ENCODE results near the gene NUDC. TPM values are rescaled to one million over a fixed set of nuclear protein-coding genes. Genes with fewer than 3 reads are reported as not detected.

NUDC gene
- total and polyA plus RNA-seq, 2 of the 13 experiments (the other 11 are each of a cell fraction or from before 2014, with no cell fraction given): 34.7 to 104 TPM

DNA sequence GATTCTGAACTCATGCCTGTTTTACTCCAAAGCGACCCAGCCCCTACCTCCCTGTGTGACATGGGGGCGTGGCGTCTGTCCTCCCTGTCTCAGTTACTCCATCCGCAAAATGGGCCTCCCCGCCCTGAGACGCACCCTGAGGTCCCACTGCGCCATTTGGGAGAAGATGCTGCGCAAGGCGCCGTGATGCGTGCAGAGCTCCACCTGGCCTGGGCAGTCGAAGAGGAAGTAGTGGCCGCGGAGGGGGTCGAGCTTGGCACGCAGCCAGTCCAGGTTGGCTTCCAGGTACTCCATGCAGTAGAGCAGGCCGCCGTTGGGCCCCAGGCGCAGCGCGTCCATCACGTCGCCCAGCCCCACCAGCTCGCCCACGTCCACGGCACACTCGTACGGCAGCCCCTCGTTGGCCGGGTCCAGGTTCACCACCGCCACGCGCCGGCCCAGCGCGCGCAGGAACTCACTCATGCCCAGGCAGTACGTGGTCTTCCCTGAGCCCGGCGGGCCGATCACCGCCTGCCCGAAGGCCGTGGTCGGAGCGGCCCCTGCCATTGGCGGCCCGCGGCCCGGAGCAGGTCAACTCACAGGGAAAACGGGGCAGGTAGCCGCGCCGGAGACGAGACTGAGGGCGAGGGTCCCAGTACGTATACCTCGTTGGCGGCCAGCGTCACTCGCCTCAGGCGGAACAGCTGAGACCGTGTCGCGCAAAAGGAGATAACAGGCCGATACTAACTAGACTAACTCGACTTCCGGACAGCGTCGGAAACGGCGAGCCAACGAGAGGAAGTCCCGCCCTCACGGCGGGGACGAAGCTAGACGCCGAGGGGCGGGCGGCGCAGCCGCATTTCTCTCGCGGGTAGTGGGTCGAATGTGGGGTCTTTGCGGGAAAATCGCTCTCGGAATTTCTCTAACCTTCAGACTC, 31.7 kb upstream of the NUDC start, which contains the start of gene GPN2 (continued):
- no peak for TF ChIP-seq FOXA1 (IDR thresholded peaks at IDR 0.05)
- TF ChIP-seq FOXA1 (CRISPR knock-in tag; IDR thresholded peaks at IDR 0.05): no peak
- TF ChIP-seq JUN (CRISPR knock-in tag; IDR thresholded peaks at IDR 0.05): peak; percentile 43; the same call in 1 of the 2 replicates
- 0 out of 2 replicates have a peak, but pooled peaks have one; percentile 14 for TF ChIP-seq PPARG (CRISPR knock-in tag; conservative IDR thresholded peaks at IDR 0.05)
- no peak for TF ChIP-seq NFATC3 (CRISPR knock-in tag; IDR thresholded peaks at IDR 0.05)
- no peak for TF ChIP-seq ZNF83 (CRISPR knock-in tag; IDR thresholded peaks at IDR 0.05; ENCODE audit: borderline replicate concordance)
- TF ChIP-seq, protein P1, sequence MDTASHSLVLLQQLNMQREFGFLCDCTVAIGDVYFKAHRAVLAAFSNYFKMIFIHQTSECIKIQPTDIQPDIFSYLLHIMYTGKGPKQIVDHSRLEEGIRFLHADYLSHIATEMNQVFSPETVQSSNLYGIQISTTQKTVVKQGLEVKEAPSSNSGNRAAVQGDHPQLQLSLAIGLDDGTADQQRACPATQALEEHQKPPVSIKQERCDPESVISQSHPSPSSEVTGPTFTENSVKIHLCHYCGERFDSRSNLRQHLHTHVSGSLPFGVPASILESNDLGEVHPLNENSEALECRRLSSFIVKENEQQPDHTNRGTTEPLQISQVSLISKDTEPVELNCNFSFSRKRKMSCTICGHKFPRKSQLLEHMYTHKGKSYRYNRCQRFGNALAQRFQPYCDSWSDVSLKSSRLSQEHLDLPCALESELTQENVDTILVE (CRISPR knock-in tag; IDR thresholded peaks at IDR 0.05): peak; percentile 71; the same call in 1 of the 2 replicates
- peak; percentile 42; the same call in 1 of the 2 replicates for TF ChIP-seq HNRNPUL1 (IDR thresholded peaks at IDR 0.05; ENCODE audit: low read depth, low read length)
- peak; percentile 93 for TF ChIP-seq PHF20 (CRISPR knock-in tag; IDR thresholded peaks at IDR 0.05)
- 0 out of 2 replicates have a peak, but pooled peaks have one; percentile 75 for TF ChIP-seq ZNF430 (CRISPR knock-in tag; IDR thresholded peaks at IDR 0.05)
- TF ChIP-seq, protein P2, sequence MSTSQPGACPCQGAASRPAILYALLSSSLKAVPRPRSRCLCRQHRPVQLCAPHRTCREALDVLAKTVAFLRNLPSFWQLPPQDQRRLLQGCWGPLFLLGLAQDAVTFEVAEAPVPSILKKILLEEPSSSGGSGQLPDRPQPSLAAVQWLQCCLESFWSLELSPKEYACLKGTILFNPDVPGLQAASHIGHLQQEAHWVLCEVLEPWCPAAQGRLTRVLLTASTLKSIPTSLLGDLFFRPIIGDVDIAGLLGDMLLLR (CRISPR knock-in tag; IDR thresholded peaks at IDR 0.05): peak; percentile 89; the same call in 1 of the 2 replicates
- TF ChIP-seq REXO4 (CRISPR knock-in tag; IDR thresholded peaks at IDR 0.05; ENCODE audit: borderline replicate concordance): no peak; the same call in 1 of the 2 replicates
- TF ChIP-seq YY1 (IDR thresholded peaks at IDR 0.05; ENCODE audit: insufficient read depth, insufficient replicate concordance, low read depth, low read length): peak; percentile 20
- TF ChIP-seq MAZ (IDR thresholded peaks at IDR 0.05; ENCODE audit: borderline replicate concordance, low read depth, low read length): no peak
- peak; percentile 89 for TF ChIP-seq MAZ (CRISPR knock-in tag; IDR thresholded peaks at IDR 0.05; ENCODE audit: low read depth)
- TF ChIP-seq, protein P3, sequence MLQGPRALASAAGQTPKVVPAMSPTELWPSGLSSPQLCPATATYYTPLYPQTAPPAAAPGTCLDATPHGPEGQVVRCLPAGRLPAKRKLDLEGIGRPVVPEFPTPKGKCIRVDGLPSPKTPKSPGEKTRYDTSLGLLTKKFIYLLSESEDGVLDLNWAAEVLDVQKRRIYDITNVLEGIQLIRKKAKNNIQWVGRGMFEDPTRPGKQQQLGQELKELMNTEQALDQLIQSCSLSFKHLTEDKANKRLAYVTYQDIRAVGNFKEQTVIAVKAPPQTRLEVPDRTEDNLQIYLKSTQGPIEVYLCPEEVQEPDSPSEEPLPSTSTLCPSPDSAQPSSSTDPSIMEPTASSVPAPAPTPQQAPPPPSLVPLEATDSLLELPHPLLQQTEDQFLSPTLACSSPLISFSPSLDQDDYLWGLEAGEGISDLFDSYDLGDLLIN (CRISPR knock-in tag; IDR thresholded peaks at IDR 0.05; ENCODE audit: borderline replicate concordance): 0 out of 2 replicates have a peak, but pooled peaks have one; percentile 47
- TF ChIP-seq, protein P4, sequence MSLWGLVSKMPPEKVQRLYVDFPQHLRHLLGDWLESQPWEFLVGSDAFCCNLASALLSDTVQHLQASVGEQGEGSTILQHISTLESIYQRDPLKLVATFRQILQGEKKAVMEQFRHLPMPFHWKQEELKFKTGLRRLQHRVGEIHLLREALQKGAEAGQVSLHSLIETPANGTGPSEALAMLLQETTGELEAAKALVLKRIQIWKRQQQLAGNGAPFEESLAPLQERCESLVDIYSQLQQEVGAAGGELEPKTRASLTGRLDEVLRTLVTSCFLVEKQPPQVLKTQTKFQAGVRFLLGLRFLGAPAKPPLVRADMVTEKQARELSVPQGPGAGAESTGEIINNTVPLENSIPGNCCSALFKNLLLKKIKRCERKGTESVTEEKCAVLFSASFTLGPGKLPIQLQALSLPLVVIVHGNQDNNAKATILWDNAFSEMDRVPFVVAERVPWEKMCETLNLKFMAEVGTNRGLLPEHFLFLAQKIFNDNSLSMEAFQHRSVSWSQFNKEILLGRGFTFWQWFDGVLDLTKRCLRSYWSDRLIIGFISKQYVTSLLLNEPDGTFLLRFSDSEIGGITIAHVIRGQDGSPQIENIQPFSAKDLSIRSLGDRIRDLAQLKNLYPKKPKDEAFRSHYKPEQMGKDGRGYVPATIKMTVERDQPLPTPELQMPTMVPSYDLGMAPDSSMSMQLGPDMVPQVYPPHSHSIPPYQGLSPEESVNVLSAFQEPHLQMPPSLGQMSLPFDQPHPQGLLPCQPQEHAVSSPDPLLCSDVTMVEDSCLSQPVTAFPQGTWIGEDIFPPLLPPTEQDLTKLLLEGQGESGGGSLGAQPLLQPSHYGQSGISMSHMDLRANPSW (CRISPR knock-in tag; IDR thresholded peaks at IDR 0.05; ENCODE audit: borderline replicate concordance): peak; percentile 76; the same call in 1 of the 2 replicates
- TF ChIP-seq ZIK1 (CRISPR knock-in tag; IDR thresholded peaks at IDR 0.05; ENCODE audit: borderline replicate concordance, low read depth): peak; percentile 93
- peak; percentile 84; the same call in 1 of the 2 replicates for TF ChIP-seq ELF4 (CRISPR knock-in tag; IDR thresholded peaks at IDR 0.05; ENCODE audit: borderline replicate concordance)
- TF ChIP-seq ZNF773 (CRISPR knock-in tag; IDR thresholded peaks at IDR 0.05; ENCODE audit: borderline replicate concordance): peak; percentile 51; the same call in 1 of the 2 replicates
- 0 out of 2 replicates have a peak, but pooled peaks have one; percentile 71 for TF ChIP-seq MXD4 (CRISPR knock-in tag; IDR thresholded peaks at IDR 0.05)
- TF ChIP-seq, protein P5, sequence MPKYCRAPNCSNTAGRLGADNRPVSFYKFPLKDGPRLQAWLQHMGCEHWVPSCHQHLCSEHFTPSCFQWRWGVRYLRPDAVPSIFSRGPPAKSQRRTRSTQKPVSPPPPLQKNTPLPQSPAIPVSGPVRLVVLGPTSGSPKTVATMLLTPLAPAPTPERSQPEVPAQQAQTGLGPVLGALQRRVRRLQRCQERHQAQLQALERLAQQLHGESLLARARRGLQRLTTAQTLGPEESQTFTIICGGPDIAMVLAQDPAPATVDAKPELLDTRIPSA (CRISPR knock-in tag; IDR thresholded peaks at IDR 0.05; ENCODE audit: borderline replicate concordance): no peak

Measured in HepG2 (cell line).